HCT116 (cell line): ENCODE results near the gene GPC4. TPM values are rescaled to one million over a fixed set of nuclear protein-coding genes. Genes with fewer than 3 reads are reported as not detected.
A peak's percentile ranks its signal among the peaks of the same experiment; 100 is the strongest.

Source experiments
- ATAC-seq: fragments of 200-7000 bp; cut with Tn5 transposase; 2 replicates; pipeline ENCODE4 v1.9.1; 2020; ENCODE audit warnings: mild to moderate bottlenecking, moderate library complexity
- BruUV-seq: library from RNA; stranded (reverse); fragments of 400-500 nt; replicated peaks from 2 replicates; lab custom pipeline; 2021; lab: Mats Ljungman, UMichigan
- CTCF ChIA-PET: fragments of 300-600 bp; sonication (Branson Sonifier 250); formaldehyde crosslinking; loops from one replicate; lab custom pipeline; 2021; ENCODE audit warnings: antibody characterized with exemption; lab: Charles Lee
- POLR2A ChIA-PET: fragments of 300-600, 350-600 bp; sonication (Branson Sonifier 250); formaldehyde crosslinking; loops from one replicate; lab custom pipeline; 2021; ENCODE audit warnings: antibody characterized with exemption; lab: Charles Lee
- RAD21 ChIA-PET, 2 experiments: fragments of 300-600 bp; sonication (Branson Sonifier 250); formaldehyde crosslinking; loops; one replicate each; lab custom pipeline; 2023; ENCODE audit warnings: low total read pairs in 2 of 2; ENCODE audit not compliant: uncharacterized antibody in 2 of 2, unreplicated experiment in 2 of 2, low non-redundant PET in 1 of 2; lab: Charles Lee
- DNase-seq: peaks from one replicate; pipeline ENCODE4 v3.0.0-alpha.2; 2010; ENCODE audit warnings: low read depth, low spot score
- H2AFZ ChIP-seq: fragments of 200-600 bp; shearing (Covaris generic), sonication (generic); 2 replicates; pipeline ENCODE4 v1.6.1; 2017; ENCODE audit warnings: low read depth, mixed run types, mixed read lengths, antibody characterized with exemption, low read length; ENCODE audit not compliant: poor library complexity, severe bottlenecking
- H3K27ac ChIP-seq: 2 replicates; pipeline ENCODE4 v1.5.1; 2012; ENCODE audit warnings: low read depth, low read length
- H3K27me3 ChIP-seq: fragments of 200-600 bp; sonication (generic); 2 replicates; pipeline ENCODE4 v1.6.1; 2016; ENCODE audit warnings: mixed run types, low read length, mixed read lengths; ENCODE audit not compliant: insufficient read depth
- H3K36me3 ChIP-seq, 2 experiments: fragments of 200-500 bp in 1 of 2; fragments of 200-600 bp in 1 of 2; sonication (Bioruptor generic) in 1 of 2; sonication (generic) in 1 of 2; 2 replicates each; pipeline versions ENCODE4 v1.5.1 to v1.6.1; 2014 to 2016; ENCODE audit warnings: low read length in 2 of 2, inconsistent platforms in 1 of 2, mixed read lengths in 1 of 2, mixed run types in 1 of 2; ENCODE audit not compliant: insufficient read depth in 2 of 2, control insufficient read depth in 1 of 2
- H3K4me1 ChIP-seq, 2 experiments: fragments of 200-600 bp in 1 of 2; sonication (generic) in 1 of 2; 2 replicates each; pipeline versions ENCODE4 v1.5.1 to v1.6.1; 2012 to 2017; ENCODE audit warnings: low read length in 2 of 2, inconsistent platforms in 1 of 2, mild to moderate bottlenecking in 1 of 2, mixed read lengths in 1 of 2, mixed run types in 1 of 2, moderate library complexity in 1 of 2; ENCODE audit not compliant: insufficient read depth in 2 of 2, control insufficient read depth in 1 of 2
- H3K4me2 ChIP-seq: fragments of 200-600 bp; sonication (generic); 2 replicates; pipeline ENCODE4 v1.6.1; 2017; ENCODE audit warnings: mixed run types, low read length, mixed read lengths
- H3K4me3 ChIP-seq, 2 experiments: fragments of 200-600 bp in 1 of 2; sonication (generic) in 1 of 2; replicated peaks in 1 of 2; 2 replicates each; pipeline ENCODE4 v1.5.1; 2011 to 2016; ENCODE audit warnings: low read length in 2 of 2, control low read depth in 1 of 2, low read depth in 1 of 2, mild to moderate bottlenecking in 1 of 2, mixed read lengths in 1 of 2, mixed run types in 1 of 2
- H3K79me2 ChIP-seq: fragments of 200-600 bp; sonication (generic); 2 replicates; pipeline ENCODE4 v1.6.1; 2017; ENCODE audit warnings: mild to moderate bottlenecking, mixed run types, low read length, moderate library complexity, mixed read lengths; ENCODE audit not compliant: insufficient read depth
- H3K9ac ChIP-seq: fragments of 200-600 bp; sonication (generic); 2 replicates; pipeline ENCODE4 v1.6.1; 2016; ENCODE audit warnings: low read length, mixed read lengths
- H3K9me2 ChIP-seq: fragments of 200-600 bp; sonication (generic), shearing (Covaris generic); 2 replicates; pipeline ENCODE4 v1.6.1; 2017; ENCODE audit warnings: mixed run types, mild to moderate bottlenecking, moderate library complexity; ENCODE audit not compliant: insufficient read depth
- H3K9me3 ChIP-seq, 2 experiments: fragments of 200-500 bp in 1 of 2; fragments of 200-600 bp in 1 of 2; sonication (Bioruptor generic) in 1 of 2; sonication (generic) in 1 of 2; 2 replicates each; pipeline ENCODE4 v1.6.1; 2014 to 2017; ENCODE audit warnings: low read length in 2 of 2, mixed read lengths in 2 of 2, inconsistent platforms in 1 of 2, low read depth in 1 of 2, mild to moderate bottlenecking in 1 of 2, mixed run types in 1 of 2, moderate library complexity in 1 of 2; ENCODE audit not compliant: control insufficient read depth in 1 of 2, insufficient read depth in 1 of 2
- H4K20me1 ChIP-seq: fragments of 200-600 bp; sonication (generic), shearing (Covaris generic); 2 replicates; pipeline ENCODE4 v1.6.1; 2017; ENCODE audit warnings: mixed run types, mild to moderate bottlenecking, moderate library complexity; ENCODE audit not compliant: insufficient read depth
- CBX3 ChIP-seq: IDR thresholded peaks from 2 replicates; pipeline ENCODE4 v1.6.1; 2012; ENCODE audit warnings: low read depth
- CEBPB ChIP-seq: IDR thresholded peaks from 2 replicates; pipeline ENCODE4 v1.6.1; 2012; ENCODE audit warnings: low read depth
- ELF1 ChIP-seq: IDR thresholded peaks from 2 replicates; pipeline ENCODE4 v1.6.1; 2012; ENCODE audit warnings: low read depth, borderline replicate concordance
- JUND ChIP-seq: IDR thresholded peaks from 2 replicates; pipeline ENCODE4 v1.6.1; 2012
- MAX ChIP-seq: IDR thresholded peaks from 2 replicates; pipeline ENCODE4 v1.6.1; 2012
- POLR2AphosphoS5 ChIP-seq: IDR thresholded peaks from 2 replicates; pipeline ENCODE4 v1.6.1; 2011; ENCODE audit warnings: mild to moderate bottlenecking, low read depth, low read length, moderate library complexity
- SIN3A ChIP-seq: IDR thresholded peaks from 2 replicates; pipeline ENCODE4 v1.6.1; 2012; ENCODE audit warnings: low read depth
- SP1 ChIP-seq: IDR thresholded peaks from 2 replicates; pipeline ENCODE4 v1.6.1; 2012; ENCODE audit warnings: low read depth
- YY1 ChIP-seq: IDR thresholded peaks from 2 replicates; pipeline ENCODE4 v1.6.1; 2011; ENCODE audit warnings: low read length, low read depth, moderate library complexity, mild to moderate bottlenecking; ENCODE audit not compliant: insufficient replicate concordance; ENCODE audit errors: extremely low read depth
- ZBTB33 ChIP-seq: IDR thresholded peaks from 2 replicates; pipeline ENCODE4 v1.6.1; 2011; ENCODE audit warnings: mild to moderate bottlenecking, low read length, moderate library complexity; ENCODE audit not compliant: insufficient replicate concordance; ENCODE audit errors: extremely low read depth
- intact Hi-C: fragments of 100-400 bp; cut with micrococcal nuclease; formaldehyde crosslinking; loops from 2 replicates; pipeline ENCODE4 v1.10.0; 2022
- total RNA-seq: library from RNA; stranded (reverse); gene quantifications from one replicate; pipeline ENCODE4 v1.2.1, GENCODE V29; 2021; ENCODE audit not compliant: unreplicated experiment
- TF ChIP-seq, protein P1 (sequence below), 3 experiments: fragments of 200-600 bp in 1 of 3; sonication (generic) in 1 of 3; IDR thresholded peaks in 2 of 3; conservative IDR thresholded peaks in 1 of 3; 2 replicates each; pipeline ENCODE4 v1.5.1; 2012 to 2017; ENCODE audit warnings: low read depth in 2 of 3, low read length in 2 of 3, antibody characterized with exemption in 1 of 3, borderline replicate concordance in 1 of 3, control low read depth in 1 of 3, mild to moderate bottlenecking in 1 of 3, mixed read lengths in 1 of 3, mixed run types in 1 of 3, moderate library complexity in 1 of 3; ENCODE audit not compliant: insufficient read depth in 1 of 3

Gene GPC4
- total RNA-seq, 1 experiment from 2014 or later = 9.7 TPM

- POLR2A ChIA-PET = interaction anchor here (1.3 kb wide), 1 partner anchor 30 kb away, joined by 10 read pairs; the partner anchor contains the start of gene GPC4
- intact Hi-C loops = loop anchor here (1.0 kb wide), 1 partner anchor 30 kb away; the partner anchor contains the start of gene GPC4
- no peaks in the 10 kb centered on the region for H3K27me3 ChIP-seq
- no peaks in the 10 kb centered on the region for H3K79me2 ChIP-seq
- H3K27ac ChIP-seq = 0 out of 2 replicates have a peak overlapping the region, but pooled peaks have one; percentile 27
- peak; percentile 31 for DNase-seq
- peak; percentile 54 for TF ChIP-seq MAX
- TF ChIP-seq ELF1 = no peak
- peak; percentile 83 for TF ChIP-seq SP1
- TF ChIP-seq CEBPB = peak; percentile 9; the same call in 1 of the 2 replicates
- TF ChIP-seq, protein P1, sequence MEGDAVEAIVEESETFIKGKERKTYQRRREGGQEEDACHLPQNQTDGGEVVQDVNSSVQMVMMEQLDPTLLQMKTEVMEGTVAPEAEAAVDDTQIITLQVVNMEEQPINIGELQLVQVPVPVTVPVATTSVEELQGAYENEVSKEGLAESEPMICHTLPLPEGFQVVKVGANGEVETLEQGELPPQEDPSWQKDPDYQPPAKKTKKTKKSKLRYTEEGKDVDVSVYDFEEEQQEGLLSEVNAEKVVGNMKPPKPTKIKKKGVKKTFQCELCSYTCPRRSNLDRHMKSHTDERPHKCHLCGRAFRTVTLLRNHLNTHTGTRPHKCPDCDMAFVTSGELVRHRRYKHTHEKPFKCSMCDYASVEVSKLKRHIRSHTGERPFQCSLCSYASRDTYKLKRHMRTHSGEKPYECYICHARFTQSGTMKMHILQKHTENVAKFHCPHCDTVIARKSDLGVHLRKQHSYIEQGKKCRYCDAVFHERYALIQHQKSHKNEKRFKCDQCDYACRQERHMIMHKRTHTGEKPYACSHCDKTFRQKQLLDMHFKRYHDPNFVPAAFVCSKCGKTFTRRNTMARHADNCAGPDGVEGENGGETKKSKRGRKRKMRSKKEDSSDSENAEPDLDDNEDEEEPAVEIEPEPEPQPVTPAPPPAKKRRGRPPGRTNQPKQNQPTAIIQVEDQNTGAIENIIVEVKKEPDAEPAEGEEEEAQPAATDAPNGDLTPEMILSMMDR (IDR thresholded peaks at IDR 0.05 in 2 of 3, conservative IDR thresholded peaks at IDR 0.05 in 1 of 3; ENCODE audit: borderline replicate concordance in 1 of 3, insufficient read depth in 1 of 3, low read depth in 2 of 3, low read length in 2 of 3) = no peak
- TF ChIP-seq SIN3A = 0 out of 2 replicates have a peak, but pooled peaks have one; percentile 44
- TF ChIP-seq JUND = peak; percentile 47
- TF ChIP-seq YY1 = peak; percentile 29
- no peak for TF ChIP-seq ZBTB33
- peak; percentile 55 for TF ChIP-seq POLR2AphosphoS5
- TF ChIP-seq CBX3 = peak; percentile 56; the same call in 1 of the 2 replicates
- RAD21 ChIA-PET = interaction anchor here in 1 of 2 experiments (0.8 kb wide), 1 partner anchor 30 kb away, joined by 4 read pairs; the partner anchor contains the start of gene GPC4
- H3K9ac ChIP-seq = peak overlapping the region; percentile 53
- H3K9me2 ChIP-seq = no peaks in the 10 kb centered on the region
- peaks cover 0 to 5% of the 10 kb centered on the region in 2 experiments; a peak in 2 of 4 replicates for H3K4me1 ChIP-seq
- peak overlapping the region; percentile 86 for H2AFZ ChIP-seq
- H3K4me2 ChIP-seq = peak overlapping the region; percentile 84
- no TSS peak for BruUV-seq
- CTCF ChIA-PET = no interaction called here
- no peaks in the 10 kb centered on the region for H3K9me3 ChIP-seq
- peak; percentile 87 for ATAC-seq
- no peaks in the 10 kb centered on the region for H4K20me1 ChIP-seq
- H3K4me3 ChIP-seq = peak overlapping the region; percentile 40 to 60
- H3K36me3 ChIP-seq = no peaks in the 10 kb centered on the region
These were observed 29.9 kb upstream of the GPC4 start for GRCh38 chrX:133444952-133445831.
